HG02938 (cell line): ENCODE data around the gene KCNMB3.
A peak's percentile ranks its signal among the peaks of the same experiment; 100 is the strongest.

ENCODE experiments used
- ATAC-seq: cut with Tn5 transposase; IDR thresholded peaks from one replicate; pipeline ENCODE4 v1.9.1; 2021; ENCODE audit warnings: mild to moderate bottlenecking, moderate library complexity; ENCODE audit not compliant: unreplicated experiment

The KCNMB3 gene

DNA sequence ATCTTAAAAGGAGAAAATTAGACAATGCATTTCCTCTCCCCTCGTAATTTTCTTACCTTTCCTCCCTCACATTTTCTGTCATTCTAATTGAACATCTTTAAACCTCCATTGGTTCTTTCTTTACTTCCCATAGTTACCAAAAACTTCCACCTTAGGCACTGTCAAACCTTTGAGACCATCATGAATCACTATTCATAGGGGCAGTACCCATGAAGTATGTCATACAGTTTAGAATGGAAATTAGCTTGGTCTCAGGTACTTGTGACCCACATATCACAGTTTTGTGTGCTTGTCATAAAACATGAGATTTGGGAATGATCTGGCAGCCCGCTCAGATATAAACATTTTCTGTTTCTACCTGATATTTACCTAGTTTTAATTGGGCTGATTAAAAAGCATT, 50.1 kb downstream of the KCNMB3 start:
- ATAC-seq: no peak

DNA sequence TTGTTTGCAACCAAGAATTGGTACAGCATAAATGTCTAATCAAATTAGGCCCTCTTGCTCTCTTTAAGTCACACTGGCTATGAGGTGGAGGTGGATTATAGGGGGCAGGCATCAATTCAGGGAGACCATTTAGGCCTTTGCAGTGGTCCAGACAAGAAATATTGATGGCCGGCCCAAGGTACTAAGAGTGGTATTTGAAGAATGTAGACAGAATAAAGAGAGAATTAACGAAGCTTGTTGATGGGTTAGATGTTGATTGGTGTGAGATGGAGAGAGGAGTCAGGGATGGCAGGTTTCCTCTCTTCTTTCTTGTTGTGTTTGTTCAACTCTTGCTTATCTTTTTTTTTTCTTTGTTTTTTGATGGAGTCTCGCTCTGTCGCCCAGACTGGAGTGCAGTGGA, 54.2 kb downstream of the KCNMB3 start:
- ATAC-seq: no peak

DNA sequence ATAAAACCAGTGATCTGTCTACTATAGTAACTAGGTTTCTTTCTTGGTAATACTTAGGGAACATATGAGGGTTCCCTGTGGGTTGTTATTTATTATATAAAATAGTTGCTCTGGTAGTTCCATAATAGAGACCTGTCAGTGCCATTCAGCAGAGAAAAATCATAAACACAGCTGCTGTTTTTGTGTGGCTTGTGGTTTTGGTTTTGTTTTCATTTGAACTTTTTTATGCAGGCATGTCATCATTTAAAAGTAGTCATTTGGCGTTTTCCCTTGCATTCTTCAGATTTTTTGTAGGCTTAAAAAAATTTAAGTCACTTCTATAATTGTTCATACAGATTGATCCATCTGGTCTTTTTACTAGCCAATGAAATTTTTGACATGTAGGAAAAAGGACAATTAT, 54.8 kb downstream of the KCNMB3 start:
- peak; percentile 86 for ATAC-seq

DNA sequence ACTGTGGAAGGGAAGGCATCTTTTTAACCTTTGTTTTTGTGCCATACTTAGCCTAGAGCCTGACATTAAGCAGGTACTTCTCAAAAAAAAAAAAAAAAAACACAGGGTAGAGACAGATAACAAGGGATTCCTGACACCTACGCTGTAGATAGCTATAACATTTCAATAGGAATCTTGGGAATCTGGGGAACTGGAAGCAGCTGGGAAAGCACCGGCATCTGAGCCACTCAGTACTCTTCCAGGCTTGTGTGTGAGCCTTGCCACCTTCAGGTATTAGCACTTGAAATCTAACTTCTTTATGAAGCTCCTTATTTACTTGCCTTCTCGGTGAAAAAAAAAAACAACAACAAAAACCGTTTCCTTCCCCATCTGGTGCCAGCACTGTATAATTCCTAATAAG, 56.0 kb downstream of the KCNMB3 start:
- ATAC-seq: no peak
